Heart left ventricle (tissue), 16 donors: ENCODE measurements around the gene SLC66A2. TPM values are rescaled to one million over a fixed set of nuclear protein-coding genes. Genes with fewer than 3 reads are reported as not detected.
"Not testable (repeated sequence)": the region's sequence is repeated elsewhere in the genome, so short reads cannot be mapped to it uniquely, and the experiment has no call there.

Source experiments
- ATAC-seq, 4 donors: fragments of 200-7000 bp; cut with Tn5 transposase; one replicate each; pipeline ENCODE4 v1.9.1; 2020 to 2022; ENCODE audit warnings: moderate library complexity in 4 of 4, mild to moderate bottlenecking in 3 of 4, moderate number of reproducible peaks in 1 of 4
- DNase-seq, 5 donors: peaks; one replicate each; pipeline ENCODE4 v3.0.0-alpha.2; 2020
- H3K27ac ChIP-seq, 12 donors: fragments of 200-600 bp; sonication (generic) in 4 of 12; one replicate each; pipeline versions ENCODE4 v1.5.0 to v1.8.0; 2016 to 2022; ENCODE audit warnings: mild to moderate bottlenecking in 2 of 12
- H3K27me3 ChIP-seq, 9 donors: fragments of 200-600 bp; sonication (generic) in 2 of 9; one replicate each; pipeline versions ENCODE4 v1.5.1 to v1.8.0; 2016 to 2022; ENCODE audit warnings: mild to moderate bottlenecking in 3 of 9
- H3K36me3 ChIP-seq, 9 donors: fragments of 200-600 bp; sonication (generic) in 2 of 9; one replicate each; pipeline versions ENCODE4 v1.5.0 to v1.8.0; 2018 to 2022; ENCODE audit warnings: mild to moderate bottlenecking in 2 of 9
- H3K4me1 ChIP-seq, 12 donors: fragments of 200-600 bp; sonication (generic) in 4 of 12; one replicate each; pipeline versions ENCODE4 v1.5.0 to v1.8.0; 2016 to 2022; ENCODE audit warnings: mild to moderate bottlenecking in 3 of 12
- H3K4me3 ChIP-seq, 12 donors: fragments of 200-600 bp; sonication (generic) in 4 of 12; one replicate each; pipeline versions ENCODE4 v1.5.0 to v1.8.0; 2017 to 2022; ENCODE audit warnings: mild to moderate bottlenecking in 9 of 12, moderate library complexity in 4 of 12
- H3K9me3 ChIP-seq, 12 donors: fragments of 200-600 bp; sonication (generic) in 4 of 12; one replicate each; pipeline versions ENCODE4 v1.5.0 to v1.8.0; 2016 to 2022; ENCODE audit warnings: mild to moderate bottlenecking in 1 of 12
- CTCF ChIP-seq, 12 donors: fragments of 200-600 bp; sonication (generic) in 4 of 12; IDR thresholded peaks; one replicate each; pipeline versions ENCODE4 v1.5.0 to v1.8.0; 2018 to 2022; ENCODE audit warnings: antibody characterized with exemption in 12 of 12, mild to moderate bottlenecking in 5 of 12
- POLR2A ChIP-seq, 2 donors: fragments of 450-650 bp; IDR thresholded peaks; one replicate each; pipeline ENCODE4 v1.6.1; 2017; ENCODE audit warnings: antibody characterized with exemption in 2 of 2, mild to moderate bottlenecking in 2 of 2, moderate library complexity in 2 of 2
- WGBS, 4 donors: extraction: QIAGEN DNeasy Blood & Tissue Kit in 2 of 4; methylation state at CpG; one replicate each; pipeline versions ENCODE4 v1.1.5 to v1.1.7; 2013 to 2018; 5-methylcytosine and 5-hydroxymethylcytosine counted together
- intact Hi-C, 10 donors: fragments of 100-400 bp; cut with DNase I; formaldehyde crosslinking; loops; one replicate each; pipeline versions ENCODE4 v1.11.1 to v1.14.2; 2022
- long read RNA-seq, 3 donors: library from polyadenylated mRNA; unstranded; transcript quantifications; one replicate each; pipeline ENCODE4 v2.0.0, GENCODE V29; 2020 to 2021
- polyA plus RNA-seq, 2 donors: library from polyadenylated mRNA; stranded (reverse); fragments of 200-250 nt; gene quantifications; one replicate each; pipeline ENCODE4 v1.2.3, GENCODE V29; 2013
- total RNA-seq, 9 donors: library from RNA; depleted of rRNA in 2 of 9; stranded (reverse); fragments of >200 nt in 2 of 9; fragmentation: NEBNext Ultra II Directional in 3 of 9; extraction: Animal tissue kit (Norgen Biotek cat#: 25700) in 3 of 9; gene quantifications; one replicate each; pipeline versions ENCODE4 v1.1.0 to v1.2.4, GENCODE V29; 2016 to 2023
- donor health status: ischemic (EF 13 %, LVEDD 7.1; RV severe dilation, severe dysfunction).
- donor health status: healthy with polysubstance abuse.
- donor health status: DM: no; HTN: yes; CAD: no.
- donor health status: DM: no; HTN: no; CAD: no.
- donor health status: ischemic (EF 25% LVEDD 6.9; RV normal size, moderate dysfunction).
- donor health status: ischemic (EF 25% LVEDD 5.7; RV mildly dilated, moderate dysfunction).
- donor health status: healthy.
- donor health status: DM: yes; HTN: yes; CAD: no.
- donor health status: ischemic (EF 35%, LVEDD 5.7; RV mildly dilated, moderate dysfunction).
- donor health status: nonischemic (EF 11% LVEDD 7.7; RV severe dilation, severe dysfunction).
- donor health status: DM: yes; HTN: yes; CAD: no.
- donor health status: PGD.
- donor health status: ischemic (EF 29% LVEDD 5.4; RV normal size, mild dysfunction).
- donor health status: nonischemic (EF 23%, LVEDD 6.1; RV moderate dilation, normal function).

Gene SLC66A2
- total RNA-seq (10 to 100 TPM; 19.7 to 33.4 (median 26.6) TPM), polyA plus RNA-seq (10 to 100 TPM; 20.5 to 31.2 TPM)
- long read RNA-seq, donor 1, transcript PQLC1-202 (5 exons, 2,475 nt): minor isoform, 11 of 80 reads
- long read RNA-seq, donor 1, transcript PQLC1-203 (6 exons, 2,555 nt): major isoform, 32 of 80 reads
- long read RNA-seq, donor 1, transcript PQLC1-211 (4 exons, 1,247 nt): minor isoform, 5 of 80 reads
- long read RNA-seq, donor 1, partial matches to known transcripts: 6 of 80 reads
- long read RNA-seq, donor 1, other reads (novel, unspliced or antisense): 25 of 80 reads
- long read RNA-seq, donor 2, partial matches to known transcripts: 14 of 20 reads
- long read RNA-seq, donor 2, other reads (novel, unspliced or antisense): 6 of 20 reads
- long read RNA-seq, donor 3, transcript PQLC1-211 (4 exons, 1,247 nt): minor isoform, 5 of 75 reads
- long read RNA-seq, donor 3, transcript PQLC1-203 (6 exons, 2,555 nt): major isoform, 33 of 75 reads
- long read RNA-seq, donor 3, transcript PQLC1-202 (5 exons, 2,475 nt): minor isoform, 8 of 75 reads
- long read RNA-seq, donor 3, partial matches to known transcripts: 8 of 75 reads
- long read RNA-seq, donor 3, other reads (novel, unspliced or antisense): 20 of 75 reads

- ATAC-seq (peak; percentile 84 to 94 (median 92)), DNase-seq (peak; percentile 93 to 98 (median 94))
- H3K4me1 ChIP-seq: peaks cover 0 to 51% (median 35%) of the 10 kb centered on the region in 12 donors
- no peaks in the 10 kb centered on the region for H3K9me3 ChIP-seq
- WGBS, 4 donors: 0 to 3% (median 1%) methylated on average over 27 to 126 of the region's 126 CpGs
- TF ChIP-seq POLR2A (IDR thresholded peaks at IDR 0.05) (peak; percentile 31 to 74), CTCF (IDR thresholded peaks at IDR 0.05) (peak in 2 of 12 donors; percentile 4 to 27)
- intact Hi-C loops: loop anchor here in 5 of 10 donors (1.0 to 10.0 kb wide), 8 partner anchors 35 to 267 kb away; partner anchors contain the start of genes RBFA (in 4 of the 5), TXNL4A (in 2 of the 5) and ADNP2 (in 1 of the 5)
- H3K36me3 ChIP-seq: peaks cover 0 to 12% (median 5%) of the 10 kb centered on the region in 9 donors
- H3K4me3 ChIP-seq: peak within 1 kb of the TSS; percentile 82 to 98 (median 90)
- peak within 1 kb of the TSS; percentile 73 to 94 (median 86) for H3K27ac ChIP-seq
- H3K27me3 ChIP-seq: no peaks in the 10 kb centered on the region
Measured at GRCh38 chr18:79951545-79952455, at the start of gene SLC66A2. TSS of gene SLC66A2 (minus strand) at chr18:79951653. CDS start at chr18:79950926, 727 bp downstream.

- intact Hi-C loops: no loop called here
- WGBS, 4 donors: 81 to 90% (median 89%) methylated on average over 3 of the region's 3 CpGs
Measured at GRCh38 chr18:80000877-80001276, 49.4 kb upstream of the SLC66A2 start.

GRCh38 chr18:79999701-80000100, 48.2 kb upstream of the SLC66A2 start:
- H3K9me3 ChIP-seq: peaks cover 0 to 16% (median 5%) of the 10 kb centered on the region in 12 donors
- H3K27me3 ChIP-seq, ATAC-seq, intact Hi-C loops, H3K4me3 ChIP-seq, H3K36me3 ChIP-seq, DNase-seq, H3K27ac ChIP-seq, H3K4me1 ChIP-seq: not testable (repeated sequence)
- WGBS, 4 donors: 80 to 92% (median 86%) methylated on average over 2 of the region's 2 CpGs

More at GRCh38 chr18:80000877-80001276, 49.4 kb upstream of the SLC66A2 start:
- DNase-seq (no peak), ATAC-seq (no peak)
- no peak for TF ChIP-seq POLR2A (IDR thresholded peaks at IDR 0.05)
- TF ChIP-seq CTCF (IDR thresholded peaks at IDR 0.05): no peak
- Histone ChIP-seq H3K9me3 (peaks cover 0 to 16% (median 5%) of the 10 kb centered on the region in 12 donors), H3K27ac (no peak overlapping the region), H3K36me3 (no peaks in the 10 kb centered on the region), H3K4me1 (no peaks in the 10 kb centered on the region), H3K4me3 (no peak overlapping the region), H3K27me3 (no peaks in the 10 kb centered on the region)

- H3K27me3 ChIP-seq: no peaks in the 10 kb centered on the region
- H3K36me3 ChIP-seq: peaks cover 0 to 1% (median 0%) of the 10 kb centered on the region in 9 donors
- no peak for DNase-seq
- ATAC-seq: no peak
- TF ChIP-seq POLR2A (IDR thresholded peaks at IDR 0.05): no peak
- TF ChIP-seq CTCF (IDR thresholded peaks at IDR 0.05): no peak
- intact Hi-C loops: loop anchor here in 1 of 10 donors (5.0 kb wide), 1 partner anchor 36 kb away; no protein-coding TSS in a partner anchor
- H3K9me3 ChIP-seq: no peaks in the 10 kb centered on the region
- peaks cover 0 to 23% (median 17%) of the 10 kb centered on the region in 12 donors for H3K4me1 ChIP-seq
- H3K27ac ChIP-seq: no peak overlapping the region
- 86 to 90% (median 88%) methylated on average over 2 of the region's 2 CpGs for WGBS, 4 donors
- H3K4me3 ChIP-seq: no peak overlapping the region
Measured at GRCh38 chr18:79991494-79991893, 40.0 kb upstream of the SLC66A2 start.
